Panc1 (cell line): ENCODE results near the gene RAMP1. TPM values are rescaled to one million over a fixed set of nuclear protein-coding genes. Genes with fewer than 3 reads are reported as not detected.

ENCODE experiments used
- ATAC-seq: fragments of 200-7000 bp; cut with Tn5 transposase; 2 replicates; pipeline ENCODE4 v1.9.1; 2020; ENCODE audit warnings: mild to moderate bottlenecking, moderate library complexity
- BruUV-seq: library from RNA; stranded (reverse); fragments of 400-500 nt; replicated peaks from 2 replicates; lab custom pipeline; 2021; lab: Mats Ljungman, UMichigan
- CTCF ChIA-PET: fragments of 300-600 bp; sonication (Branson Sonifier 250); formaldehyde crosslinking; loops from one replicate; lab custom pipeline; 2022; ENCODE audit warnings: antibody characterized with exemption; lab: Charles Lee
- POLR2A ChIA-PET: fragments of 300-600 bp; sonication (Branson Sonifier 250); formaldehyde crosslinking; loops from one replicate; lab custom pipeline; 2022; ENCODE audit warnings: antibody characterized with exemption; lab: Charles Lee
- DNase-seq: peaks from one replicate; pipeline ENCODE4 v3.0.0-alpha.2; 2010; ENCODE audit warnings: low read depth, low spot score
- H3K27ac ChIP-seq: 2 replicates; pipeline ENCODE4 v1.5.1; 2011; ENCODE audit warnings: mild to moderate bottlenecking, low read length, inconsistent platforms
- H3K27me3 ChIP-seq: fragments of 200-500 bp; sonication (Bioruptor generic); 2 replicates; pipeline ENCODE4 v1.6.0; 2014; ENCODE audit warnings: low read length, inconsistent platforms; ENCODE audit not compliant: control insufficient read depth, insufficient read depth
- H3K36me3 ChIP-seq: fragments of 200-500 bp; sonication (Bioruptor generic); 2 replicates; pipeline ENCODE4 v1.5.1; 2014; ENCODE audit warnings: inconsistent platforms, mild to moderate bottlenecking, low read length, moderate library complexity; ENCODE audit not compliant: control insufficient read depth, insufficient read depth
- H3K4me1 ChIP-seq: 2 replicates; pipeline ENCODE4 v1.5.1; 2011; ENCODE audit warnings: inconsistent platforms, mild to moderate bottlenecking, low read length, moderate library complexity; ENCODE audit not compliant: control insufficient read depth, insufficient read depth
- H3K4me3 ChIP-seq, 2 experiments: 2 replicates each; pipeline ENCODE4 v1.5.1; 2011 to 2012; ENCODE audit warnings: low read depth in 2 of 2, low read length in 2 of 2, mild to moderate bottlenecking in 2 of 2, inconsistent platforms in 1 of 2, moderate library complexity in 1 of 2
- H3K9me3 ChIP-seq: fragments of 200-500 bp; sonication (Bioruptor generic); 2 replicates; pipeline ENCODE4 v1.5.1; 2014; ENCODE audit warnings: low read depth, mild to moderate bottlenecking, inconsistent platforms, low read length, moderate library complexity; ENCODE audit not compliant: control insufficient read depth, insufficient read depth
- POLR2AphosphoS5 ChIP-seq: IDR thresholded peaks from 2 replicates; pipeline ENCODE4 v1.6.1; 2012; ENCODE audit warnings: mild to moderate bottlenecking, low read depth, low read length, moderate library complexity
- SIN3A ChIP-seq: IDR thresholded peaks from 2 replicates; pipeline ENCODE4 v1.6.1; 2012; ENCODE audit warnings: low read depth, mild to moderate bottlenecking, low read length, moderate library complexity, borderline replicate concordance; ENCODE audit not compliant: insufficient read depth
- TCF7L2 ChIP-seq: IDR thresholded peaks from 2 replicates; pipeline ENCODE4 v1.6.1; 2011; ENCODE audit warnings: mild to moderate bottlenecking, low read depth, low read length, inconsistent platforms
- in situ Hi-C: cut with HindIII; loops from 2 replicates; pipeline ENCODE4 v1.10.0; 2016; ENCODE audit warnings: low sequenced_read_pairs, low pct_unique_long_range_greater_than_20kb
- intact Hi-C: fragments of 100-400 bp; cut with micrococcal nuclease; formaldehyde crosslinking; loops from one replicate; pipeline ENCODE4 v1.10.0; 2022; ENCODE audit not compliant: unreplicated experiment
- total RNA-seq: library from RNA; stranded (reverse); gene quantifications from one replicate; pipeline ENCODE4 v1.2.1, GENCODE V29; 2021; ENCODE audit not compliant: unreplicated experiment
- TF ChIP-seq, protein P1 (sequence below): fragments of 450-650 bp; IDR thresholded peaks from 2 replicates; pipeline ENCODE4 v1.5.1; 2017; ENCODE audit warnings: mild to moderate bottlenecking
- TF ChIP-seq, protein P2 (sequence below), 2 experiments: IDR thresholded peaks; 2 replicates each; pipeline ENCODE4 v1.6.1; 2011 to 2012; ENCODE audit warnings: low read depth in 2 of 2, control low read depth in 1 of 2, low read length in 1 of 2, mild to moderate bottlenecking in 1 of 2, moderate library complexity in 1 of 2; ENCODE audit not compliant: insufficient read depth in 1 of 2

RAMP1 gene
- total RNA-seq, 1 experiment from 2014 or later, result 17.6 TPM

DNA sequence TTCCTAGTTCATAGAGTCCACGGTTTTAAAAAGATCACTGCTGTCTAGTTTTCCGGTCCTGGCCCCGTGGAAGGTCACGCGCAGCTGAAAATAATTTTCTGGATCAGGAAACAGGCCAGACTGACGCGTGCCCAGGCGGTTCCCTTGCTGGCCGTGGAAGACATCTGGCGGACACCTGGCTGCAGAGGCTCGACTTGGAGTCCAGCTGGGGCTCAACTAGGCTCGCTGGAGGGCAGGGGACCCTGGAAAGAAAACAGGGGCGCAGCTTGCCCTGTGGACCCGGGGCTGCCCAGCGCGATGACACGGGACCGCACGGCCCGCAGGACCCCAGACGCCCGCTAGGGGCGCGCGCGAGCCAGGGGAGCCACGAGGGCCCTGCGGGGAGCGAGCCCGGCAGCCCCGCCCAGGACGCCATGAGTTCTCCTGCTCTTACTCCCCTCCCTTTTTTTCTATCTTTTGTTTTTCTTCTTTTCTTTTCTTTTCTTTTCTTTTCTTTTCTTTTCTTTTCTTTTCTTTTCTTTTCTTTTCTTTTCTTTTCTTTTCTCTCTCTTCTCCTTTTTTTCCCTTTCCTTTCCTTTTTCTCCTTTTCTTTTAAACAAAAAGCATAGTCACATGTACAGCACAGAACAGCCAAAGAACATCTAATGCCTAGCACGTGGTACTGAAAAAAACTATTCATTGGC, 64.2 kb downstream of the RAMP1 start:
- POLR2A ChIA-PET, result interaction anchor here (0.7 kb wide), 1 partner anchor 142 kb away, joined by 5 read pairs; no protein-coding TSS in a partner anchor
- intact Hi-C loops, result no loop called here
- TF ChIP-seq TCF7L2 (no peak), POLR2AphosphoS5 (no peak)
- TF ChIP-seq, protein P1, sequence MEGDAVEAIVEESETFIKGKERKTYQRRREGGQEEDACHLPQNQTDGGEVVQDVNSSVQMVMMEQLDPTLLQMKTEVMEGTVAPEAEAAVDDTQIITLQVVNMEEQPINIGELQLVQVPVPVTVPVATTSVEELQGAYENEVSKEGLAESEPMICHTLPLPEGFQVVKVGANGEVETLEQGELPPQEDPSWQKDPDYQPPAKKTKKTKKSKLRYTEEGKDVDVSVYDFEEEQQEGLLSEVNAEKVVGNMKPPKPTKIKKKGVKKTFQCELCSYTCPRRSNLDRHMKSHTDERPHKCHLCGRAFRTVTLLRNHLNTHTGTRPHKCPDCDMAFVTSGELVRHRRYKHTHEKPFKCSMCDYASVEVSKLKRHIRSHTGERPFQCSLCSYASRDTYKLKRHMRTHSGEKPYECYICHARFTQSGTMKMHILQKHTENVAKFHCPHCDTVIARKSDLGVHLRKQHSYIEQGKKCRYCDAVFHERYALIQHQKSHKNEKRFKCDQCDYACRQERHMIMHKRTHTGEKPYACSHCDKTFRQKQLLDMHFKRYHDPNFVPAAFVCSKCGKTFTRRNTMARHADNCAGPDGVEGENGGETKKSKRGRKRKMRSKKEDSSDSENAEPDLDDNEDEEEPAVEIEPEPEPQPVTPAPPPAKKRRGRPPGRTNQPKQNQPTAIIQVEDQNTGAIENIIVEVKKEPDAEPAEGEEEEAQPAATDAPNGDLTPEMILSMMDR, result peak; percentile 100
- no peaks in the 10 kb centered on the region for H3K27me3 ChIP-seq
- in situ Hi-C loops, result no loop called here
- H3K4me1 ChIP-seq, result 0 out of 2 replicates have a peak, but pooled peaks cover 4% of the 10 kb centered on the region
- no peaks in the 10 kb centered on the region for H3K36me3 ChIP-seq
- DNase-seq (peak; percentile 12), ATAC-seq (peak; percentile 99)
- H3K9me3 ChIP-seq, result no peaks in the 10 kb centered on the region
- H3K27ac ChIP-seq, result peak overlapping the region; percentile 74
- peak overlapping the region; percentile 24 to 48 for H3K4me3 ChIP-seq
- no TSS peak for BruUV-seq
- CTCF ChIA-PET, result interaction anchor here (0.6 to 0.8 kb wide), 5 partner anchors 9 to 160 kb away, joined by 3 to 13 read pairs (median 6); no protein-coding TSS in a partner anchor

DNA sequence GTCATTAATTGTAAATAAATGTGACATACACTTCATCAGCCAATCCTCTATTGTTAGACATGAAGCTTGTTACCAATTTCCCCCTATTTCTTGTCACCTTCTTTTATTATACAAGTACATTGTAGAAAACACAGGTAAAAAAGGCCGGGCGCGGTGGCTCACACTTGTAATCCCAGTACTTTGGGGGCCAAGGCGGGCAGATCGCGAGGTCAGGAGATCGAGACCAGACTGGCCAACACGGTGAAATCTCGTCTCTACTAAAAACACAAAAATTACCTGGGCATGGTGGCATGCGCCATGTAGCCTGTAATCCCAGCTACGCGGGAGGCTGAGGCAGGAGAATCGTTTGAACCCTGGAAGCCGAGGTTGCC, 64.7 kb downstream of the RAMP1 start:
- ChIA-PET CTCF (interaction anchor here (0.6 to 0.8 kb wide), 4 partner anchors 8 to 160 kb away, joined by 3 to 13 read pairs (median 8); no protein-coding TSS in a partner anchor), POLR2A (interaction anchor here (0.7 kb wide), 1 partner anchor 142 kb away, joined by 5 read pairs; no protein-coding TSS in a partner anchor)
- H3K36me3 ChIP-seq, result no peaks in the 10 kb centered on the region
- H3K4me1 ChIP-seq, result 0 out of 2 replicates have a peak, but pooled peaks cover 4% of the 10 kb centered on the region
- no peak overlapping the region for H3K4me3 ChIP-seq
- in situ Hi-C loops, result no loop called here
- no peaks in the 10 kb centered on the region for H3K27me3 ChIP-seq
- ATAC-seq, result no peak
- peak overlapping the region; percentile 56; the same call in 1 of the 2 replicates for H3K27ac ChIP-seq
- TF ChIP-seq POLR2AphosphoS5 (no peak), TCF7L2 (no peak), SIN3A (no peak)
- TF ChIP-seq, protein P1, result no peak
- TF ChIP-seq, protein P2, sequence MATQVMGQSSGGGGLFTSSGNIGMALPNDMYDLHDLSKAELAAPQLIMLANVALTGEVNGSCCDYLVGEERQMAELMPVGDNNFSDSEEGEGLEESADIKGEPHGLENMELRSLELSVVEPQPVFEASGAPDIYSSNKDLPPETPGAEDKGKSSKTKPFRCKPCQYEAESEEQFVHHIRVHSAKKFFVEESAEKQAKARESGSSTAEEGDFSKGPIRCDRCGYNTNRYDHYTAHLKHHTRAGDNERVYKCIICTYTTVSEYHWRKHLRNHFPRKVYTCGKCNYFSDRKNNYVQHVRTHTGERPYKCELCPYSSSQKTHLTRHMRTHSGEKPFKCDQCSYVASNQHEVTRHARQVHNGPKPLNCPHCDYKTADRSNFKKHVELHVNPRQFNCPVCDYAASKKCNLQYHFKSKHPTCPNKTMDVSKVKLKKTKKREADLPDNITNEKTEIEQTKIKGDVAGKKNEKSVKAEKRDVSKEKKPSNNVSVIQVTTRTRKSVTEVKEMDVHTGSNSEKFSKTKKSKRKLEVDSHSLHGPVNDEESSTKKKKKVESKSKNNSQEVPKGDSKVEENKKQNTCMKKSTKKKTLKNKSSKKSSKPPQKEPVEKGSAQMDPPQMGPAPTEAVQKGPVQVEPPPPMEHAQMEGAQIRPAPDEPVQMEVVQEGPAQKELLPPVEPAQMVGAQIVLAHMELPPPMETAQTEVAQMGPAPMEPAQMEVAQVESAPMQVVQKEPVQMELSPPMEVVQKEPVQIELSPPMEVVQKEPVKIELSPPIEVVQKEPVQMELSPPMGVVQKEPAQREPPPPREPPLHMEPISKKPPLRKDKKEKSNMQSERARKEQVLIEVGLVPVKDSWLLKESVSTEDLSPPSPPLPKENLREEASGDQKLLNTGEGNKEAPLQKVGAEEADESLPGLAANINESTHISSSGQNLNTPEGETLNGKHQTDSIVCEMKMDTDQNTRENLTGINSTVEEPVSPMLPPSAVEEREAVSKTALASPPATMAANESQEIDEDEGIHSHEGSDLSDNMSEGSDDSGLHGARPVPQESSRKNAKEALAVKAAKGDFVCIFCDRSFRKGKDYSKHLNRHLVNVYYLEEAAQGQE (IDR thresholded peaks at IDR 0.05; ENCODE audit: insufficient read depth in 1 of 2, low read depth in 2 of 2, low read length in 1 of 2), result no peak
- BruUV-seq, result no TSS peak
- DNase-seq, result no peak
- intact Hi-C loops, result no loop called here
- H3K9me3 ChIP-seq, result no peaks in the 10 kb centered on the region
